DND-41 (cell line): Measurements from ENCODE around the gene KAT2B.
A peak's percentile ranks its signal among the peaks of the same experiment; 100 is the strongest.
"Not testable (repeated sequence)": the region's sequence is repeated elsewhere in the genome, so short reads cannot be mapped to it uniquely, and the experiment has no call there.

Experiments used
- ATAC-seq: fragments of 200-7000 bp; cut with Tn5 transposase; 3 replicates; pipeline ENCODE4 v1.9.1; 2021; ENCODE audit warnings: low read depth; ENCODE audit not compliant: insufficient read depth
- DNase-seq: peaks from one replicate; pipeline ENCODE4 v3.0.0-alpha.2; 2020
- H2AFZ ChIP-seq: 2 replicates; pipeline ENCODE4 v1.6.0; 2012; ENCODE audit warnings: low read depth, low read length
- H3K27ac ChIP-seq: 2 replicates; pipeline ENCODE4 v1.5.1; 2012; ENCODE audit warnings: low read length, inconsistent platforms
- H3K27me3 ChIP-seq: fragments of 200-600 bp; sonication (generic); 2 replicates; pipeline ENCODE4 v1.6.0; 2012; ENCODE audit warnings: low read length, mild to moderate bottlenecking, inconsistent platforms; ENCODE audit not compliant: insufficient read depth, poor library complexity
- H3K36me3 ChIP-seq: 2 replicates; pipeline ENCODE4 v1.5.1; 2012; ENCODE audit warnings: low read length, inconsistent platforms; ENCODE audit not compliant: insufficient read depth
- H3K4me1 ChIP-seq: 2 replicates; pipeline ENCODE4 v1.5.1; 2012; ENCODE audit warnings: mild to moderate bottlenecking, low read length; ENCODE audit not compliant: insufficient read depth
- H3K4me2 ChIP-seq: 2 replicates; pipeline ENCODE4 v1.6.0; 2012; ENCODE audit warnings: mild to moderate bottlenecking, moderate library complexity, low read length, inconsistent platforms; ENCODE audit not compliant: insufficient read depth
- H3K4me3 ChIP-seq, 2 experiments: fragments of 200-600 bp in 1 of 2; shearing (Covaris generic) in 1 of 2; 2 replicates each; pipeline ENCODE4 v1.5.1; 2012 to 2016; ENCODE audit warnings: inconsistent platforms in 2 of 2, low read length in 2 of 2, mild to moderate bottlenecking in 2 of 2, low read depth in 1 of 2, moderate library complexity in 1 of 2
- H3K79me2 ChIP-seq: 2 replicates; pipeline ENCODE4 v1.6.0; 2012; ENCODE audit warnings: low read length, inconsistent platforms; ENCODE audit not compliant: insufficient read depth
- H3K9ac ChIP-seq: 2 replicates; pipeline ENCODE4 v1.6.0; 2012; ENCODE audit warnings: low read depth, mild to moderate bottlenecking, inconsistent platforms, low read length, moderate library complexity
- H3K9me3 ChIP-seq: 2 replicates; pipeline ENCODE4 v1.5.1; 2012; ENCODE audit warnings: low read length, moderate library complexity, mild to moderate bottlenecking, inconsistent platforms; ENCODE audit not compliant: insufficient read depth, severe bottlenecking
- H4K20me1 ChIP-seq: 2 replicates; pipeline ENCODE4 v1.6.0; 2012; ENCODE audit warnings: low read length; ENCODE audit not compliant: insufficient read depth
- CTCF ChIP-seq: IDR thresholded peaks from 2 replicates; pipeline ENCODE4 v1.5.1; 2012; ENCODE audit warnings: borderline replicate concordance, low read length, moderate library complexity, mild to moderate bottlenecking; ENCODE audit not compliant: poor library complexity, severe bottlenecking; ENCODE audit errors: extremely low read depth
- EZH2 ChIP-seq: IDR thresholded peaks from 3 replicates; pipeline ENCODE4 v1.6.1; 2012; ENCODE audit warnings: borderline replicate concordance, low read depth, mild to moderate bottlenecking, moderate library complexity, low read length, inconsistent platforms; ENCODE audit not compliant: severe bottlenecking

Gene KAT2B

GRCh38 chr3:20023623-20024405 is 16.4 kb upstream of the KAT2B start:
- Histone ChIP-seq H3K79me2 (no peaks in the 10 kb centered on the region), H3K4me3 (no peak overlapping the region), H3K9ac (no peak overlapping the region), H3K4me2 (no peak overlapping the region), H2AFZ (no peak overlapping the region), H4K20me1 (no peaks in the 10 kb centered on the region), H3K36me3 (no peaks in the 10 kb centered on the region), H3K4me1 (no peaks in the 10 kb centered on the region), H3K27ac (no peak overlapping the region), H3K9me3 (no peaks in the 10 kb centered on the region), H3K27me3 (no peaks in the 10 kb centered on the region)
- no peak for TF ChIP-seq CTCF
- no peak for TF ChIP-seq EZH2
- ATAC-seq (peak; percentile 54; the same call in 2 of the 3 replicates), DNase-seq (no peak)

- H2AFZ ChIP-seq = no peak overlapping the region
- H3K9ac ChIP-seq = no peak overlapping the region
- no peak overlapping the region for H3K27ac ChIP-seq
- ATAC-seq (no peak), DNase-seq (no peak)
- H3K4me1 ChIP-seq = no peaks in the 10 kb centered on the region
- H3K27me3 ChIP-seq = no peaks in the 10 kb centered on the region
- H3K9me3 ChIP-seq = no peaks in the 10 kb centered on the region
- H3K36me3 ChIP-seq = no peaks in the 10 kb centered on the region
- H3K4me3 ChIP-seq = no peak overlapping the region
- H3K79me2 ChIP-seq = no peaks in the 10 kb centered on the region
- no peak overlapping the region for H3K4me2 ChIP-seq
- TF ChIP-seq CTCF (no peak), EZH2 (no peak)
- no peaks in the 10 kb centered on the region for H4K20me1 ChIP-seq
Measured at GRCh38 chr3:20027136-20027535, 13.1 kb upstream of the KAT2B start.

- ATAC-seq (no peak), DNase-seq (no peak)
- Histone ChIP-seq H3K79me2 (no peaks in the 10 kb centered on the region), H3K27me3 (no peaks in the 10 kb centered on the region), H3K4me2 (no peak overlapping the region), H3K9ac (no peak overlapping the region), H3K9me3 (no peaks in the 10 kb centered on the region), H3K27ac (no peak overlapping the region), H3K4me3 (no peak overlapping the region), H3K36me3 (no peaks in the 10 kb centered on the region), H4K20me1 (no peaks in the 10 kb centered on the region), H2AFZ (no peak overlapping the region), H3K4me1 (no peaks in the 10 kb centered on the region)
- no peak for TF ChIP-seq CTCF
- no peak for TF ChIP-seq EZH2
Measured at GRCh38 chr3:20028905-20029331, 11.3 kb upstream of the KAT2B start.

- H2AFZ ChIP-seq, H4K20me1 ChIP-seq, H3K27me3 ChIP-seq, H3K4me1 ChIP-seq, H3K27ac ChIP-seq, ATAC-seq, H3K36me3 ChIP-seq, DNase-seq, H3K9ac ChIP-seq, H3K9me3 ChIP-seq, H3K4me2 ChIP-seq, H3K79me2 ChIP-seq, H3K4me3 ChIP-seq: not testable (repeated sequence)
Measured at GRCh38 chr3:20031939-20032338, 8.3 kb upstream of the KAT2B start.
